Effector memory CD8-positive, alpha-beta T cell (primary cell): Measurements from ENCODE around the gene PRICKLE3.
A peak's percentile ranks its signal among the peaks of the same experiment; 100 is the strongest.

Source experiments
- ATAC-seq: fragments of 150-1000 bp; cut with Tn5 transposase; replicated peaks from 2 replicates; pipeline ENCODE4 v1.10.0; 2021; ENCODE audit warnings: mild to moderate bottlenecking, moderate library complexity
- DNase-seq, 3 experiments: peaks; one replicate each; pipeline ENCODE4 v3.0.0; 2021
- H3K27ac Mint-ChIP-seq, 2 donors: one replicate each; pipeline ENCODE4 v1.8.0; 2022; ENCODE audit warnings: mild to moderate bottlenecking in 2 of 2, mixed read lengths in 2 of 2, moderate library complexity in 2 of 2
- H3K27me3 Mint-ChIP-seq, 2 donors: one replicate each; pipeline ENCODE4 v1.8.0; 2022; ENCODE audit warnings: mixed read lengths in 2 of 2
- H3K36me3 Mint-ChIP-seq: one replicate; pipeline ENCODE4 v1.8.0; 2022; ENCODE audit warnings: mild to moderate bottlenecking, moderate library complexity, mixed read lengths; ENCODE audit not compliant: insufficient read depth
- H3K4me1 Mint-ChIP-seq, 2 donors: one replicate each; pipeline ENCODE4 v1.8.0; 2022; ENCODE audit warnings: low read depth in 2 of 2, mixed read lengths in 2 of 2
- H3K4me3 Mint-ChIP-seq, 2 donors: one replicate each; pipeline ENCODE4 v1.8.0; 2022; ENCODE audit warnings: mild to moderate bottlenecking in 2 of 2, mixed read lengths in 2 of 2, moderate library complexity in 2 of 2
- H3K9me3 Mint-ChIP-seq, 2 donors: one replicate each; pipeline ENCODE4 v1.8.0; 2022; ENCODE audit warnings: mixed read lengths in 2 of 2

Gene PRICKLE3

DNA sequence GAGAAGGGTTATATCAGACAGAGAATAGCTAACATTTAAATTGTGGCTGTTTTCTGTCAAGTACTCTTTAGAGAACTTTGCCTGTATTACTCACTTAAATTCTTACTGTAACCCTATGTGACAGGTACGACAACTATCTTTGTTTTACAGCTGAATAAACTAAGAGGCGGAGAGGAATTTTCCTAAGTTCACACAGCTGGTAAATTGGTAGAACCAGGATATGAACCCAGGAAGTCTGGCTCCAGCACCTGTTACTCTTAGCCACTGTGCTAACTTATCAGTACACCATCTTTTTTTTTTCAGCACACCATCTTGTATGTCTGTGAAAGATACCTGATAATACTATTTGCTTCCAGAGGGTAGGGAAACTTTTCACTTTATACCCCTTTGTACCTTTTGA, 15.8 kb upstream of the PRICKLE3 start:
- ATAC-seq (no peak), DNase-seq (no peak)
- Mint-ChIP-seq H3K27me3 (no peaks in the 10 kb centered on the region), H3K36me3 (no peaks in the 10 kb centered on the region), H3K4me3 (no peak overlapping the region), H3K27ac (no peak overlapping the region), H3K4me1 (peaks cover 2 to 10% of the 10 kb centered on the region in 2 donors), H3K9me3 (no peaks in the 10 kb centered on the region)

DNA sequence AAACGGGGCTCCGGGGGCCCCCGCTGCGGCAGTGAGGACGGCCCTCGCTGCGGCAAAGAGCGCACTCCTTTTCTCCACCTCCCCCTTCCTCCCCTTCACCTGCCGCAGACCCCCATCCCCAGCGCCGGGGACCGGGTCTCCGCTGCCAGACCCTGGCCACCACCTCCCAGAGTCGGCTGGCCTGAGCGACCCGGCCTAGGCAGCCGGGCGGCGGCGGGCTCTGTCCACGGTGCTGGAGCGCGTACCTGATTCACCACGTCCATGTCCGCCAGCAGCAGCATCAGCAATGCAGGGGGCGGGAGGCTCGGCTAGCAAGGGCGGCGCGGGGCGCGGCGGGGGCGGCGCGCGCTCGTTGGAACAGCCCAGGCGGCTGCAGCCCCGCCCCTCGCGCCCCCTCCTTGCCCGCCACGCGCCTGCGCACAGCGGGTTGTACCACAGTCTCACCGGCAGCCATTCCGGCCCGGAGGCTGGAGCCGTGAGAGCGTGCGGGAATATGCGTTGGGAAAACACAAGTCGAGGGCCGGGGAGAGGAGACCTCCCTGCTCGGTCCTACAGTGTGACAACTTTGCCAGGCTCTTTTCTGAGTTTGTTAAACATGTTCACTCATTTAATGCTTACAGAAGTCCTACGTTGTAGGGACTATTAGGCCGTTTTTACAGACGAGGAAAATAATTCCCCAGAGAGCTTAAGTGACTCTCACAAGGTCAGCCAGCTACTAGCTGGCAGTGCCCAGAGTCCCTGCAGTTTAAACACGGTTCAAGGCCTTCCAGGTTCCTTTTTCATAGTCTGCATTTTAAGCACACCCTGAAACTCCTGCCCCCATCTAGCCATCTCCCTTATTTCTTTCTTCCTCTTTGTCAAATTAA, 14.0 kb upstream of the PRICKLE3 start, which contains the start of gene SYP:
Gene SYP, minus strand, starts transcription at position 288 of the 866 bp plus-strand sequence. Its CDS starts 7 bp downstream, at position 281.
- peaks cover 2 to 10% of the 10 kb centered on the region in 2 donors for H3K4me1 Mint-ChIP-seq
- no peaks in the 10 kb centered on the region for H3K9me3 Mint-ChIP-seq
- DNase-seq (peak; percentile 80 to 83 (median 83)), ATAC-seq (peak; percentile 99)
- no peaks in the 10 kb centered on the region for H3K36me3 Mint-ChIP-seq
- H3K4me3 Mint-ChIP-seq, result peak within 1 kb of the TSS; percentile 42 to 43
- H3K27me3 Mint-ChIP-seq, result no peaks in the 10 kb centered on the region
- H3K27ac Mint-ChIP-seq, result peak within 1 kb of the TSS; percentile 27 to 72

DNA sequence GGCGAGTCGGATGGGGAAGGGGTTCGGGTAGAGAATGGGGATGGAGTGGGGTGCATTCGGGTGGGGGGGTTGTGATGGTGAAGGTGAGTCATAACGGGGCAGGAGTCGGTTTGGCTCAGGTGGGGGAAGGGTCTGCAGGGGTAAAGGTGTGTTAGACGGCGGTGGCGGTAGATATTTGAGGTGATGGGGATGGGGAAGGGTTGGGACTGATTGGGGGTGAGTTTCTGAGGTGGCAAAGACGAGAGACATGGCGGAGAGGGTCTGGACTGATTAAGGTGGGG, 13.1 kb upstream of the PRICKLE3 start:
- Mint-ChIP-seq H3K36me3 (no peaks in the 10 kb centered on the region), H3K4me3 (peak overlapping the region; percentile 19 to 42), H3K4me1 (peaks cover 2 to 10% of the 10 kb centered on the region in 2 donors), H3K27ac (no peak overlapping the region), H3K27me3 (no peaks in the 10 kb centered on the region), H3K9me3 (no peaks in the 10 kb centered on the region)
- ATAC-seq (no peak), DNase-seq (no peak)

DNA sequence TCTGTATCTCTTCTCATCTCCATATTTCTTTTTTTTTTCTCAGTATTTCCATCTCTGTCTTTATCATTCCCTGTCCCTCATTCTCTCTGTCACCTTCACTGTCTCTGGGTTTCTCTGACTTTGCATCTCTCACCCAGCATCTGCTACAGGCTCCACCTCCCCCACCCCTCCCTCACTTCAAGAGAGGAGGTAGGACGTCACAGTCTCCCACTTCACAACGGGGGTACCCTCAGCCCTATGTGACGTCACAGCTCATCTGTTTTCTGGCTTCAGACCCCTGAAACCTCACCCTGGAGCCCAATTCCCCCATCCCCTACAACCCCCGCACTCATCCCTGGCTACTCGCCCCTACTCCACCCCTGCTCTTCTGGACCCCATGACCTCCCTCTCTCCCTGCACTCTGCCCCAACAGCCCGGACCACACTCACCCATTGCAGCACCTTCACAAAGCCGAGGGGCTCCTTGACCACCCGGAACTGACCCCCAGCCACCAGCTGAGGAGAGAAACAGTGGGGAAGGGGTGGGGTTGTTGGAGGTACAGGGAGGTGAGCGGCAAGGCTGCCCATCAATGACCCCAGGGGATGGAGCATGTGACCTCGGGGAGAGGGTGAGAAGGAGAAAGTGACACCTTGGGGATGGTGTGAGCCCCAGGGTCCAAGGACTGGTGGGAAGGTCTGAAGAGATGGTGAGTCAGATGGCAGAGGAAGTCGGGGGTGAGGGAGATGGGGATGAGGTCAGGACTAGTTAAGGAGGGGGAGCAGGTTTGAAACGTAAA, 12.6 kb upstream of the PRICKLE3 start:
- Mint-ChIP-seq H3K27ac (peak overlapping the region in 1 of 2 donors; percentile 16), H3K27me3 (no peaks in the 10 kb centered on the region), H3K4me1 (peaks cover 3 to 11% of the 10 kb centered on the region in 2 donors), H3K9me3 (no peaks in the 10 kb centered on the region), H3K4me3 (peak overlapping the region; percentile 19 to 42), H3K36me3 (no peaks in the 10 kb centered on the region)
- ATAC-seq, result no peak
- DNase-seq, result no peak

DNA sequence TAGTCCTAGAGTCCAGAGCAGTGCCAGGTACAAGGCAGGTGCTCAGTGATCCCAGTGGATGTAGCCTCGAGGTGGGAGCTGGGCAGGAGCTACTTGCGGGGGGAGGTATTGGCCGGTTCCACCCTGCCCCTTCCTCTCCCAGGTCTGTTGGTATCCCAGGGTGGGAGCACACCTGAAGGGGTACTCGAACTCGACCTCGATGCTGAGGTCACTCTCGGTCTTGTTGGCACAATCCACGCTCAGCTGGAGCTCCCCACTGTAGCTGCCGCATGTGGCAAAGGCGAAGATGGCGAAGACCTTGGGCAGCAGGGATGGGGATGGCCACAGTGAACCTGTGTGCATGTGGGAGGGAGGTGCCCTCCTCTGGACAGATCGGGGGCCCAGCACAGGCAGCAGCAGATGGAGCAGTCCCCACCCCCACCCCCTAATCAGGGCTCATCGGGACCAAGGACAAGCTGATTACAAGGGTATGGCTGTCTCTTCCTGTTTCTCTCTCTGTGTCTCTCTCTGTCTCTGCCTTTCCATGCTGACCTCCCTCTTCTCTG, 11.4 kb upstream of the PRICKLE3 start:
- no peak for ATAC-seq
- Mint-ChIP-seq H3K9me3 (no peaks in the 10 kb centered on the region), H3K27me3 (no peaks in the 10 kb centered on the region), H3K4me1 (peaks cover 11 to 14% of the 10 kb centered on the region in 2 donors), H3K4me3 (no peak overlapping the region), H3K27ac (no peak overlapping the region), H3K36me3 (no peaks in the 10 kb centered on the region)
- no peak for DNase-seq

DNA sequence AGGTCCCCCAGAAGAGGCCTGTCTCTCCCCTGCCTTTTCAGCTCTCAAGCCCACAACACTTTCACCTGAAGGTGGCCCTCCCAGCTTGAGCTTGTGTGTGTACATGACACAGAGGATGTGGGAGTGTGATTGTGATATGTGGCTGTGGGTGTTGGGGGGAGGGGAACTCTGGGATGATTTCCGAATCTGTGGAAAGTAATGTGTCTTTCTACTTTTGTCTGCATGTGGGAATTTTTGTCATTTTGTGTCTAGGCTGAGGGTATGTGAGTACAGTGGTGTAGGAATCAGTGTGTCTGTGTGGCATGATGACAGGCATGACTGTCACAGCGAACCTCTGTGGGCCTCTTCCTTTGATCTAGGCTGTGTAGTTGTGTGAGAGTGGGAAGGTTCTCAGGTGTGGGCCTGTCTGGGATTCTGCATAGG, 7.4 kb upstream of the PRICKLE3 start:
- Mint-ChIP-seq H3K9me3 (no peaks in the 10 kb centered on the region), H3K27ac (no peak overlapping the region), H3K27me3 (no peaks in the 10 kb centered on the region), H3K4me1 (peaks cover 16 to 22% of the 10 kb centered on the region in 2 donors), H3K36me3 (peaks cover 9% of the 10 kb centered on the region), H3K4me3 (no peak overlapping the region)
- no peak for ATAC-seq
- DNase-seq, result no peak

DNA sequence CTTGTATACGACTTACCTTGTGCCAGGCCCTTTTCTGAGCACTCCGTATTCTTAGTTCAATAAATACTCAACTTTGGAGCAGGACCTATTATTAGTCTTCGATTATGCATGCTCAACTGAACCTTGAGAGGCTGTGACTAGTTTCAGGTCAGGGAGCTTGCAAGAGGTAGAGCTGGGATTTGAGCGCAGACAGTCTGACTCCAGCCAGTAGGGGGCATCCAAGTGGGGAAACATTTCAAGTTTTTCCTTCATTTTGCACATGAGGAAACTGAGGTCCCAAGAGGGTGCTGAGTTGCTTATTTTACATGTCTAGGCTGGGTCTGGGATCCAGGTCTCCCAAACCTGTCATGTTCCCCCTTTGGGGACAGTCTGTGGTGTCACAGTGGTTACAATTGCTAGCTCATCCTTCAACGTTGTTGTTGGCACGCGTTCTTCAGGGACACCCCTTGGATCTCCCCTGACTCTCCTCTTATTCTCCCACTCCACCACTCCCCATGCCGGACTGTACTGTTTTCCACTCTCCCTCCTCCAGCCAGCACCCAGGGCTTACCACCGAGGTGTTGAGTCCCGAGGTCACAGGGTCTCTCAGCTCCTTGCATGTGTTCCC, 6.7 kb upstream of the PRICKLE3 start:
- Mint-ChIP-seq H3K4me1 (peaks cover 10 to 20% of the 10 kb centered on the region in 2 donors), H3K27ac (no peak overlapping the region), H3K9me3 (no peaks in the 10 kb centered on the region), H3K27me3 (no peaks in the 10 kb centered on the region), H3K36me3 (peaks cover 10% of the 10 kb centered on the region), H3K4me3 (peak overlapping the region; percentile 33)
- no peak for DNase-seq
- no peak for ATAC-seq

DNA sequence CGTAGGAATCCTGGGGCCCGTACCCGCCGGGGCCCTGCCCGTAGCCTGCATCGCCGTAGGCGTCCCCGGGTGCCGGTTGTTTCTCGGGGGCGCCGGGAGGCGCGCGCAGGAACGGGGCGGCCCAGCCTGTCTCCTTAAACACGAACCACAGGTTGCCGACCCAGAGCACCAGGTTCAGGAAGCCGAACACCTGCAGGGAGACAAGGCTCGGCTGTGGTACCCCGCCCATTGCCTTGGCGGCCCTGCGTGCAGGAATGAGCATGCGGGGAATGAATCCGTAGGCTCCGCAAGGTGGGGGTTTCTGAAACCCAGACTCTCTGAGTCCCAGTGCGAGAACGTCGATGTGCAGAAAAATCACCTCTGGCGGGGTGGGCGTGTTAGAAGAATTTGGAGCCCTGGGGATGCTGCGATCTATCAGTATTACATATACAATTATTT, 5.4 kb upstream of the PRICKLE3 start:
- ATAC-seq (peak; percentile 14), DNase-seq (no peak)
- peaks cover 10% of the 10 kb centered on the region for H3K36me3 Mint-ChIP-seq
- H3K4me1 Mint-ChIP-seq, result peaks cover 10 to 20% of the 10 kb centered on the region in 2 donors
- peak overlapping the region; percentile 85 to 88 for H3K4me3 Mint-ChIP-seq
- no peaks in the 10 kb centered on the region for H3K9me3 Mint-ChIP-seq
- H3K27ac Mint-ChIP-seq, result peak overlapping the region; percentile 70 to 87
- H3K27me3 Mint-ChIP-seq, result no peaks in the 10 kb centered on the region

DNA sequence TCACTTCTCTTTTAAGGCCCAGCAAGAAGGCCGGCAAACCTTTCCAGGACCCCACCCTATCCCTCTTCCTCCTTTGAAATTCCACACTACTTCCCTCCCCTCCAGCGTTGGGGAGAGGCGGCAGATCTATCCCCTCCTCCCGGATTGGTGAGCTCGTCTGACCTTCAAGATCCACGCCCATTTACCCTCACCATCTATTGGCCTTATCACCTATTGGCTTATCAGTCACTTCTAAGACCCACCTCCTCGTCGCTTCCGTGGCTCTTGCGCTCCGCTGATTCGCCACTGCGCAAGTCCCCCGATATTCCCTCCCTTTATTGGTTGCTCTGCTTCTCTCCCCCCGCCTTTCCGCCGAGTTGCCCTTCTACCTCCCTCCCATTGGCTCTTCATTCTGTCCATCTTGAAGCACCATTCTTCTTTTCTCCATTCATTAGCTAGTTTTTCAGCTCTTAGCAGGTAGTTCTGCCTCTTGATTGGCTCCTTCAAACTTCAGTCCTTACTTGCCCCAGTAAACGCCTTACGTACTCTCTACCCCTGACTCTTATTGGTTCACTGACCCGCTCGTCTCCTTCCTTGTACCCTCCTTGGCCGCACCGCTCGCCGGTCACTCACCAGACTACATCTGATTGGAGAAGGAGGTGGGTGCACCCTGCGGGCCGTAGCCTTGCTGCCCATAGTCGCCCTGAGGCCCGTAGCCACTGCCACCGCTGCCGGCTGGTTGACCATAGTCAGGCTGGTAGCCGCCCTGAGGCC, 4.8 kb upstream of the PRICKLE3 start:
- peak; percentile 84 for ATAC-seq
- DNase-seq, result peak; percentile 76 to 77 (median 76)
- Mint-ChIP-seq H3K4me3 (peak overlapping the region; percentile 85 to 88), H3K36me3 (peaks cover 10% of the 10 kb centered on the region), H3K27me3 (no peaks in the 10 kb centered on the region), H3K4me1 (peaks cover 10 to 22% of the 10 kb centered on the region in 2 donors), H3K9me3 (no peaks in the 10 kb centered on the region), H3K27ac (peak overlapping the region; percentile 70 to 87)

DNA sequence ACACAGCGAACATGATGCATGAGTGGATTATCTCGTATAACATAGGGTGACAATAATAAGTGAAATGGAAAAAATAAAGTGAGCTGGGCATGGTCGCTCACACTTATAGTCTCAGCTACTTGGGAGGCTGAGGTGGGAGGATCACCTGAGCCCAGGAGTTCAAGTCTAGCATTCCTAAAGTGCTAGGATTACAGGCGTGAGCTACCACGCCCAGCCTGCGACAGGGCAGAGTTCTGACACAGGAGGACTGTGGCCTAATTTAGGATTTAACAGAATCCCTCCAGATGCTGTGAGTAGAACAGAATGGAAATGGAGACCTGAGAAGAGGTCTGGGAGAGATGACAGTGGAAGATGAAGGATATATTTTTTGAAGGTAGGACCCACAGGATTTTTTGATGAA, 3.4 kb upstream of the PRICKLE3 start:
- no peak for DNase-seq
- Mint-ChIP-seq H3K4me1 (peaks cover 16 to 28% of the 10 kb centered on the region in 2 donors), H3K4me3 (peak overlapping the region in 1 of 2 donors; percentile 28), H3K9me3 (no peaks in the 10 kb centered on the region), H3K36me3 (peaks cover 10% of the 10 kb centered on the region), H3K27ac (no peak overlapping the region), H3K27me3 (no peaks in the 10 kb centered on the region)
- no peak for ATAC-seq

DNA sequence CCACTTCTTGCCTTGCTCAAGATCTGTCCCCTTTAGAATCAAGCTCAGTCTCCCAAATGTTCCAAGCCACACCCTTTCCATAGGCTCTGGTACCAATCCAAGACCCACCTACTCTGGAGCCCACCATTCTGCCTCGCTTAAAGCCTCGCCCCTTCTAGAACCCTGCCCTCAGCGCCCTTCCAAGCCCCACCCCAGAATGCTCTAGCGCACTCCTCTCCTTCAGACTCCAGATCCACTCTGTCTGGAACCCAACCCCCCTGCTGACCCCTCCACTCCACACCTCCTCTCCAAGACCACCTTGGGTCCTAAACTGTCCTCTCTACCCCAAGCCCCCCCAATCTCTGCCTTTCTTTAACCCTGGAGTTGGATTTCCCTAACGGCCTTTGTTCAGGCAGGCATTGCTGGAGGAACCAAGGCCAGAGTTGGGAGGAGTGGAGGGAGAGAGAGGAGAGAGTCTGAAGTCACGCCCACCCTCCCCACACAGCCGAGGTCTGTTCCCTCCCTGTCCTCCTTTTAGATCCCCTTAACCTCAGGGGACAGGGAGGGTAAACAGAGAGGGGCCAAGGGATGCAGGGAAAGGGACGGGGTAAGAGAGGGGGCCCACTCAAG, 2.4 kb upstream of the PRICKLE3 start:
- ATAC-seq (no peak), DNase-seq (no peak)
- Mint-ChIP-seq H3K27ac (peak overlapping the region in 1 of 2 donors; percentile 66), H3K27me3 (no peaks in the 10 kb centered on the region), H3K9me3 (no peaks in the 10 kb centered on the region), H3K36me3 (peaks cover 10% of the 10 kb centered on the region), H3K4me3 (no peak overlapping the region), H3K4me1 (peaks cover 14 to 30% of the 10 kb centered on the region in 2 donors)

DNA sequence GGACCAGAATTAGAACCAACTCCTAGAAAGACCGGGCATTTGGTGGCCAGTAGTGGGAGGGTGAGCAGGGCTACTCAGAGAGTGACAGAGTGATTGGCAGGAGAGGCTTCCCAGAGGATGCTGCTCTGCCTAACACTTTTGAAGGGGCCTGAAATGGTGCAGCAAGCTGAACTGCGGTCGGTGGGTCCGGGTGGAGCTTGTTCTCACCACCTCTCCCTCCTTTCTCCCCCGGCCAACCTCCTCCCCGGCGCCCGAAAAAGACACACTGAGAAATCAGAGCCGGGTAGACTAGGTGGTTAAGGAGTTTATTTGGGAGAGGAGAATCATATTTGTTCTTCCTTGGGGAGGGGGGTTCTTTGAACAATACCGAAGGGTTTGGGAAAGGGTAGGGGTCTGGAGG, 1.4 kb upstream of the PRICKLE3 start:
- H3K27ac Mint-ChIP-seq, result no peak overlapping the region
- peak overlapping the region in 1 of 2 donors; percentile 77 for H3K4me3 Mint-ChIP-seq
- peaks cover 12 to 23% of the 10 kb centered on the region in 2 donors for H3K4me1 Mint-ChIP-seq
- H3K9me3 Mint-ChIP-seq, result no peaks in the 10 kb centered on the region
- peaks cover 12% of the 10 kb centered on the region for H3K36me3 Mint-ChIP-seq
- ATAC-seq (no peak), DNase-seq (no peak)
- H3K27me3 Mint-ChIP-seq, result no peaks in the 10 kb centered on the region
